WTC11 (cell line): ENCODE results near the gene FGR. TPM values are rescaled to one million over a fixed set of nuclear protein-coding genes. Genes with fewer than 3 reads are reported as not detected.

Experiments used
- ATAC-seq: fragments of 200-7000 bp; cut with Tn5 transposase; 2 replicates; pipeline ENCODE4 v1.10.0; 2021; ENCODE audit warnings: mild to moderate bottlenecking, moderate library complexity
- CTCF ChIA-PET: fragments of 300-600 bp; sonication (Branson Sonifier 250); formaldehyde crosslinking; loops from one replicate; lab custom pipeline; 2021; ENCODE audit warnings: antibody characterized with exemption; lab: Charles Lee
- POLR2A ChIA-PET: fragments of 350-600 bp; sonication (Branson Sonifier 250); formaldehyde crosslinking; loops from one replicate; lab custom pipeline; 2021; ENCODE audit warnings: antibody characterized with exemption; lab: Charles Lee
- DNase-seq: peaks from one replicate; pipeline ENCODE4 v3.0.0; 2021; ENCODE audit warnings: low spot score
- H3K27ac Mint-ChIP-seq: 2 replicates; pipeline ENCODE4 v1.8.0; 2021; ENCODE audit warnings: mixed read lengths
- H3K27me3 Mint-ChIP-seq: 2 replicates; pipeline ENCODE4 v1.8.0; 2021; ENCODE audit warnings: low read depth, mild to moderate bottlenecking, moderate library complexity, mixed read lengths
- H3K36me3 Mint-ChIP-seq: 2 replicates; pipeline ENCODE4 v1.8.0; 2021; ENCODE audit warnings: mixed read lengths
- H3K4me1 Mint-ChIP-seq: 2 replicates; pipeline ENCODE4 v1.8.0; 2022; ENCODE audit warnings: mixed read lengths
- H3K4me3 Mint-ChIP-seq: 2 replicates; pipeline ENCODE4 v1.8.0; 2021; ENCODE audit warnings: mild to moderate bottlenecking, moderate library complexity, mixed read lengths
- H3K9me3 Mint-ChIP-seq: 2 replicates; pipeline ENCODE4 v1.8.0; 2021; ENCODE audit warnings: mixed read lengths
- CDX4 ChIP-seq: fragments of 250-450 bp; sonication (Bioruptor Pico); IDR thresholded peaks from 2 replicates; pipeline ENCODE4 v1.9.0; 2021; ENCODE audit warnings: moderate library complexity, mild to moderate bottlenecking, inconsistent platforms, borderline replicate concordance
- CREB1 ChIP-seq: sonication (generic); formaldehyde crosslinking; IDR thresholded peaks from 2 replicates; pipeline ENCODE4 v1.8.0; 2023; ENCODE audit warnings: mild to moderate bottlenecking, missing genetic modification reagents
- CREM ChIP-seq: sonication (generic); formaldehyde crosslinking; IDR thresholded peaks from 2 replicates; pipeline ENCODE4 v1.8.1; 2022; ENCODE audit warnings: mild to moderate bottlenecking, missing genetic modification reagents, moderate library complexity
- GABPB1 ChIP-seq: sonication (generic); formaldehyde crosslinking; IDR thresholded peaks from 2 replicates; pipeline ENCODE4 v1.8.1; 2023; ENCODE audit warnings: mild to moderate bottlenecking, missing genetic modification reagents
- GTF2I ChIP-seq: fragments of 250-450 bp; sonication (Bioruptor Pico); conservative IDR thresholded peaks from 2 replicates; pipeline ENCODE4 v1.4.0; 2021; ENCODE audit warnings: mild to moderate bottlenecking
- HMGA2 ChIP-seq: fragments of 250-450 bp; sonication (Bioruptor Pico); IDR thresholded peaks from 2 replicates; pipeline ENCODE4 v1.4.0; 2021; ENCODE audit warnings: mild to moderate bottlenecking, moderate library complexity
- JUN ChIP-seq: sonication (generic); formaldehyde crosslinking; IDR thresholded peaks from 2 replicates; pipeline ENCODE4 v1.8.0; 2023; ENCODE audit warnings: mild to moderate bottlenecking, missing genetic modification reagents
- MXD4 ChIP-seq: fragments of 250-450 bp; sonication (Bioruptor Pico); IDR thresholded peaks from 2 replicates; pipeline ENCODE4 v1.8.0; 2021; ENCODE audit warnings: mild to moderate bottlenecking, moderate library complexity, borderline replicate concordance
- NFE2L1 ChIP-seq: sonication (generic); formaldehyde crosslinking; IDR thresholded peaks from 2 replicates; pipeline ENCODE4 v1.8.1; 2023; ENCODE audit warnings: missing genetic modification reagents
- NFYB ChIP-seq: sonication (generic); formaldehyde crosslinking; conservative IDR thresholded peaks from 2 replicates; pipeline ENCODE4 v1.8.0; 2022; ENCODE audit warnings: low read depth, missing genetic modification reagents
- OVOL2 ChIP-seq: fragments of 250-450 bp; sonication (Bioruptor Pico); IDR thresholded peaks from 2 replicates; pipeline ENCODE4 v1.9.0; 2021; ENCODE audit warnings: mild to moderate bottlenecking, borderline replicate concordance
- RORB ChIP-seq: fragments of 250-450 bp; sonication (Bioruptor Pico); IDR thresholded peaks from 2 replicates; pipeline ENCODE4 v1.9.0; 2021; ENCODE audit warnings: mild to moderate bottlenecking
- SMAD3 ChIP-seq: sonication (generic); formaldehyde crosslinking; IDR thresholded peaks from 2 replicates; pipeline ENCODE4 v1.8.0; 2022; ENCODE audit warnings: missing genetic modification reagents, mild to moderate bottlenecking, borderline replicate concordance
- ZBTB43 ChIP-seq: sonication (generic); formaldehyde crosslinking; IDR thresholded peaks from 2 replicates; pipeline ENCODE4 v1.8.1; 2023; ENCODE audit warnings: mild to moderate bottlenecking, missing genetic modification reagents
- ZNF416 ChIP-seq: fragments of 250-450 bp; sonication (Bioruptor Pico); IDR thresholded peaks from 2 replicates; pipeline ENCODE4 v1.9.0; 2021; ENCODE audit warnings: mild to moderate bottlenecking, inconsistent platforms
- ZNF532 ChIP-seq: fragments of 250-450 bp; sonication (Bioruptor Pico); IDR thresholded peaks from 2 replicates; pipeline ENCODE4 v1.9.0; 2021; ENCODE audit warnings: mild to moderate bottlenecking, borderline replicate concordance
- total RNA-seq: library from RNA; stranded (reverse); gene quantifications from 3 replicates; pipeline ENCODE4 v1.2.3, GENCODE V29; 2021
- TF ChIP-seq, protein P1 (sequence below): sonication (generic); formaldehyde crosslinking; IDR thresholded peaks from 2 replicates; pipeline ENCODE4 v1.8.0; 2022; ENCODE audit warnings: mild to moderate bottlenecking, missing genetic modification reagents

Gene FGR
- total RNA-seq, 1 experiment from 2014 or later: 0.77 TPM

DNA sequence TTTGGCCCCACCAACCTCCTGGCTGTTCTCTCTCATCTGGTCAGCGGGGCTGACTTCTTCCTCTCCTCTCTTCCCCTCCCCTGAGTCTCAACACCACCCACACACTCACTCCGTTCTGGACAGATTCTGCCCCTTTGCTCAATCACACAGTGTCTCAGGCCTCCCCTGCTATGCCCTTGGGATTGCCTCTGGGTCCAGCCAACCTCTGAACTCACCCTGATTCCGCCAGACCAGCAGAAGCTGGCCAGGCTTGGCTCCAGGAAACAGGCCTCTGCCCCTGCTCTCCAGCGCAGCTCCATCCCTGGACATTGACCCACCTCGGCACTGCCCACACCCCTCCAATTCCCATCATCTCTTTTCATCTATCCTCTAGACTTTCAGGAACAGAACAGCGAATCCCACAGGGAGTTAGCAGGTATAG is 53.2 kb downstream of the FGR start:
- CTCF ChIA-PET: interaction anchor here (0.7 to 5.9 kb wide), 7 partner anchors 12 to 165 kb away, joined by 3 to 43 read pairs (median 4); no protein-coding TSS in a partner anchor
- H3K9me3 Mint-ChIP-seq: no peaks in the 10 kb centered on the region
- H3K36me3 Mint-ChIP-seq: no peaks in the 10 kb centered on the region
- DNase-seq: no peak
- H3K27me3 Mint-ChIP-seq: no peaks in the 10 kb centered on the region
- H3K27ac Mint-ChIP-seq: peak overlapping the region; percentile 21
- ATAC-seq: no peak
- no peak for TF ChIP-seq RORB (CRISPR knock-in tag)
- 0 out of 2 replicates have a peak, but pooled peaks have one; percentile 28 for TF ChIP-seq SMAD3 (CRISPR knock-in tag)
- TF ChIP-seq HMGA2: no peak
- POLR2A ChIA-PET: no interaction called here
- peaks cover 10% of the 10 kb centered on the region for H3K4me1 Mint-ChIP-seq
- no peak overlapping the region for H3K4me3 Mint-ChIP-seq

GRCh38 chr1:27577504-27578188 is 57.3 kb downstream of the FGR start:
- peaks cover 40% of the 10 kb centered on the region for H3K4me1 Mint-ChIP-seq

More at GRCh38 chr1:27577504-27578188, 57.3 kb downstream of the FGR start:
- ChIA-PET CTCF (interaction anchor here (0.5 to 16.0 kb wide), 5 partner anchors 10 to 531 kb away, joined by 4 to 489 read pairs (median 49); partner anchors contain the start of gene AHDC1), POLR2A (no interaction called here)
- H3K4me3 Mint-ChIP-seq: no peak overlapping the region
- no peak overlapping the region for H3K27ac Mint-ChIP-seq
- ATAC-seq: no peak
- no peaks in the 10 kb centered on the region for H3K36me3 Mint-ChIP-seq
- no peak for DNase-seq
- no peaks in the 10 kb centered on the region for H3K27me3 Mint-ChIP-seq
- no peaks in the 10 kb centered on the region for H3K9me3 Mint-ChIP-seq
- TF ChIP-seq, protein P1, sequence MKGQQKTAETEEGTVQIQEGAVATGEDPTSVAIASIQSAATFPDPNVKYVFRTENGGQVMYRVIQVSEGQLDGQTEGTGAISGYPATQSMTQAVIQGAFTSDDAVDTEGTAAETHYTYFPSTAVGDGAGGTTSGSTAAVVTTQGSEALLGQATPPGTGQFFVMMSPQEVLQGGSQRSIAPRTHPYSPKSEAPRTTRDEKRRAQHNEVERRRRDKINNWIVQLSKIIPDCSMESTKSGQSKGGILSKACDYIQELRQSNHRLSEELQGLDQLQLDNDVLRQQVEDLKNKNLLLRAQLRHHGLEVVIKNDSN: no peak
- TF ChIP-seq CREB1 (CRISPR knock-in tag) (no peak), NFYB (CRISPR knock-in tag) (no peak), OVOL2 (no peak), ZNF532 (CRISPR knock-in tag) (no peak), JUN (no peak), RORB (CRISPR knock-in tag) (no peak), CDX4 (CRISPR knock-in tag) (no peak), ZNF416 (CRISPR knock-in tag) (no peak), CREM (CRISPR knock-in tag) (no peak), SMAD3 (CRISPR knock-in tag) (no peak), ZBTB43 (no peak), GABPB1 (CRISPR knock-in tag) (no peak), NFE2L1 (CRISPR knock-in tag) (no peak), GTF2I (CRISPR knock-in tag) (no peak), MXD4 (no peak)
